Kidney epithelial cell (primary cell): ENCODE data around the gene GREB1. TPM values are rescaled to one million over a fixed set of nuclear protein-coding genes. Genes with fewer than 3 reads are reported as not detected.

Source experiments
- DNase-seq: peaks from one replicate; pipeline ENCODE4 v3.0.0-alpha.2; 2010; ENCODE audit warnings: low read depth
- H3K27me3 ChIP-seq: 2 replicates; pipeline ENCODE4 v1.6.0; 2011; ENCODE audit warnings: low read length; ENCODE audit not compliant: control insufficient read depth, insufficient read depth
- H3K36me3 ChIP-seq: 2 replicates; pipeline ENCODE4 v1.5.1; 2011; ENCODE audit warnings: low read length; ENCODE audit not compliant: control insufficient read depth, insufficient read depth
- H3K4me3 ChIP-seq: 2 replicates; pipeline ENCODE4 v1.5.1; 2011; ENCODE audit warnings: low read depth, mild to moderate bottlenecking, control low read depth, low read length
- total RNA-seq: library from RNA; depleted of rRNA; stranded (reverse); fragments of >200 nt; gene quantifications from 2 replicates; pipeline ENCODE4 v1.2.3, GENCODE V29; 2015
- TF ChIP-seq, protein P1 (sequence below): IDR thresholded peaks from 2 replicates; pipeline ENCODE4 v1.5.1; 2011; ENCODE audit warnings: mild to moderate bottlenecking, moderate library complexity, low read length, control low read depth, inconsistent platforms; ENCODE audit not compliant: insufficient read depth, poor library complexity, severe bottlenecking

The GREB1 gene
- total RNA-seq, 1 donor from 2014 or later, result 2.8 TPM

GRCh38 chr2:11612553-11613215 is 78.8 kb downstream of the GREB1 start:
- no peaks in the 10 kb centered on the region for H3K36me3 ChIP-seq
- DNase-seq, result no peak
- TF ChIP-seq, protein P1, sequence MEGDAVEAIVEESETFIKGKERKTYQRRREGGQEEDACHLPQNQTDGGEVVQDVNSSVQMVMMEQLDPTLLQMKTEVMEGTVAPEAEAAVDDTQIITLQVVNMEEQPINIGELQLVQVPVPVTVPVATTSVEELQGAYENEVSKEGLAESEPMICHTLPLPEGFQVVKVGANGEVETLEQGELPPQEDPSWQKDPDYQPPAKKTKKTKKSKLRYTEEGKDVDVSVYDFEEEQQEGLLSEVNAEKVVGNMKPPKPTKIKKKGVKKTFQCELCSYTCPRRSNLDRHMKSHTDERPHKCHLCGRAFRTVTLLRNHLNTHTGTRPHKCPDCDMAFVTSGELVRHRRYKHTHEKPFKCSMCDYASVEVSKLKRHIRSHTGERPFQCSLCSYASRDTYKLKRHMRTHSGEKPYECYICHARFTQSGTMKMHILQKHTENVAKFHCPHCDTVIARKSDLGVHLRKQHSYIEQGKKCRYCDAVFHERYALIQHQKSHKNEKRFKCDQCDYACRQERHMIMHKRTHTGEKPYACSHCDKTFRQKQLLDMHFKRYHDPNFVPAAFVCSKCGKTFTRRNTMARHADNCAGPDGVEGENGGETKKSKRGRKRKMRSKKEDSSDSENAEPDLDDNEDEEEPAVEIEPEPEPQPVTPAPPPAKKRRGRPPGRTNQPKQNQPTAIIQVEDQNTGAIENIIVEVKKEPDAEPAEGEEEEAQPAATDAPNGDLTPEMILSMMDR, result no peak
- no peaks in the 10 kb centered on the region for H3K27me3 ChIP-seq
- H3K4me3 ChIP-seq, result no peak overlapping the region

GRCh38 chr2:11613297-11613696 is 79.5 kb downstream of the GREB1 start:
- TF ChIP-seq, protein P1, result no peak

DNA sequence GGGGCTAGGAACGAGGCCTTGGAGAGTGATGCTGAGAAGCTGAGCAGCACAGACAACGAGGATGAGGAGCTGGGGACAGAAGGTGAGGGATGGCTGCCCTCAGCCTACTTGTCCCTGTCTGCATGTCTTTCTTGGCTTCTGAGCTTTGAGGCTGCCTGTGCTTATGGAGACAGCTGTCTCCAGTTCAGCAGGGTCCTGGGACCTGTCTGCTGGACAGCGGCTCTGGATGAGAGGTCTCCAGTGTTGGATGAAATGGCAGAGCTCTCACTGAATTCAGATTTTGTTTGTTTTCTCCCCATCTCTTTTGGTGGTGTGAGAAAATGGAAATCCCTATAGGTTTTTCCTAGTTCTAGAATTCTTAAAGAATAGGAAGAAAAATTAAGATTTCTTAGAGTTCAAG is 81.4 kb downstream of the GREB1 start:
- H3K36me3 ChIP-seq, result no peaks in the 10 kb centered on the region
- TF ChIP-seq, protein P1, result no peak
- H3K4me3 ChIP-seq, result no peak overlapping the region
- DNase-seq, result no peak
- no peaks in the 10 kb centered on the region for H3K27me3 ChIP-seq

More at GRCh38 chr2:11613297-11613696, 79.5 kb downstream of the GREB1 start:
- Histone ChIP-seq H3K36me3 (no peaks in the 10 kb centered on the region), H3K4me3 (no peak overlapping the region), H3K27me3 (no peaks in the 10 kb centered on the region)
- no peak for DNase-seq

DNA sequence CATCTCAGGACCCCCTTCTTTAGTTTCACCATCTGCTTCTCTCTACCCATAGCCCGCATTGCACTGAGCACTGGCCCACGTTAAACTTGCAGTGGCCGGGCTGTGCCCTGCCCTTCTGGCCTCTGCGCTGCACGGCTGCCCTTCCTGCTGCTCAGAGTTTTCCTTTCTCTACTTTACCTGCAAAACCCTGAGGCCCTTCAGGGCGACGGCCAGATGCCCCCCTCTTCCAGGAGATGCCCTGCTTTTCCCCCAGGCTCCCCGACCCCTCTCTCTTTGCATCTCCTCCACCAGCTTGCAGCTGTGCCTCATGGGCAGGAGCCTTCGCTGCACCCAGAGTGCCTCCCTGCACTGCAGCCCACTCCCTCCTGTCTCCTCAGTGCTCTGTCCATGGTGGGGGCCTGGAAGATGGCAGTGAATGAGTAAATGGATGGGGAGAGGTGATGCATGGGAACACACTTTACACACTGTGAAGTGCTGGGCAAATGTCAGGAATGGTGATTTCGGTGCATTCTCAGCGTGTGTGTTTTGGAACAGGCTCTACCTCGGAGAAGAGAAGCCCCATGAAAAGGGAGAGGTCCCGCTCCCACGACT is 82.3 kb downstream of the GREB1 start:
- no peaks in the 10 kb centered on the region for H3K27me3 ChIP-seq
- TF ChIP-seq, protein P1, result no peak
- no peaks in the 10 kb centered on the region for H3K36me3 ChIP-seq
- DNase-seq, result no peak
- H3K4me3 ChIP-seq, result no peak overlapping the region

GRCh38 chr2:11616851-11617415 is 83.1 kb downstream of the GREB1 start:
- no peaks in the 10 kb centered on the region for H3K36me3 ChIP-seq
- no peak overlapping the region for H3K4me3 ChIP-seq
- no peaks in the 10 kb centered on the region for H3K27me3 ChIP-seq
- TF ChIP-seq, protein P1, result no peak
- DNase-seq, result no peak
